Neural cell (in vitro differentiated cells): ENCODE measurements around the gene HRH1.

Experiments used
- EP300 ChIP-seq: fragments of 450-650 bp; conservative IDR thresholded peaks from 2 replicates; pipeline ENCODE4 v1.6.1; 2014; ENCODE audit warnings: antibody characterized with exemption, mild to moderate bottlenecking, moderate library complexity; ENCODE audit not compliant: poor library complexity, severe bottlenecking
- EZH2 ChIP-seq: fragments of 200-600, 300-800 bp; shearing (Covaris generic), sonication (generic); IDR thresholded peaks from 2 replicates; pipeline ENCODE4 v1.6.1; 2014; ENCODE audit warnings: antibody characterized with exemption, low read length, borderline replicate concordance, mild to moderate bottlenecking; ENCODE audit not compliant: insufficient read depth, poor library complexity, severe bottlenecking
- TAF1 ChIP-seq: IDR thresholded peaks from 2 replicates; pipeline ENCODE4 v1.6.1; 2012; ENCODE audit warnings: low read depth
- TF ChIP-seq, protein P1 (sequence below): fragments of 450-650 bp; IDR thresholded peaks from 2 replicates; pipeline ENCODE4 v1.5.1; 2014; ENCODE audit warnings: antibody characterized with exemption, mild to moderate bottlenecking, moderate library complexity; ENCODE audit not compliant: poor library complexity, severe bottlenecking

DNA sequence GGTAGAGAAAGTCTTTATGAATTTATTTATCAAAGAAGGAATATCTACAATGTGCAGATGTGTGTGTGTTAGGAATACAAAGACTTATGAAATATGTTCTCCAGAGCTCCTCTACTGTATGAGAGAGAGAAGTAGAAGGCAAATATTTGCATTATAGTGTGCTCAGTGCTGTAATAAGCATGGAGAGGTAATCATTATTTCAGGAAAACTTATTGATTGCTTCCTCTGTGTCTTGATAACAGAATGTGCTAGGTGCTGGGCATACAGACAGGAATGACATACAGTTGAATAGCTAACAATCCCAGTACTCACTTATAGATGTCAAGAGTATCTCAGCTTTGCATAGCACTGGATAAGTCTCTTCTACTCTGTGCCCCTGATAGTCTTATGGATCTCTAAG is 148.2 kb downstream of the HRH1 start:
- TF ChIP-seq, protein P1, sequence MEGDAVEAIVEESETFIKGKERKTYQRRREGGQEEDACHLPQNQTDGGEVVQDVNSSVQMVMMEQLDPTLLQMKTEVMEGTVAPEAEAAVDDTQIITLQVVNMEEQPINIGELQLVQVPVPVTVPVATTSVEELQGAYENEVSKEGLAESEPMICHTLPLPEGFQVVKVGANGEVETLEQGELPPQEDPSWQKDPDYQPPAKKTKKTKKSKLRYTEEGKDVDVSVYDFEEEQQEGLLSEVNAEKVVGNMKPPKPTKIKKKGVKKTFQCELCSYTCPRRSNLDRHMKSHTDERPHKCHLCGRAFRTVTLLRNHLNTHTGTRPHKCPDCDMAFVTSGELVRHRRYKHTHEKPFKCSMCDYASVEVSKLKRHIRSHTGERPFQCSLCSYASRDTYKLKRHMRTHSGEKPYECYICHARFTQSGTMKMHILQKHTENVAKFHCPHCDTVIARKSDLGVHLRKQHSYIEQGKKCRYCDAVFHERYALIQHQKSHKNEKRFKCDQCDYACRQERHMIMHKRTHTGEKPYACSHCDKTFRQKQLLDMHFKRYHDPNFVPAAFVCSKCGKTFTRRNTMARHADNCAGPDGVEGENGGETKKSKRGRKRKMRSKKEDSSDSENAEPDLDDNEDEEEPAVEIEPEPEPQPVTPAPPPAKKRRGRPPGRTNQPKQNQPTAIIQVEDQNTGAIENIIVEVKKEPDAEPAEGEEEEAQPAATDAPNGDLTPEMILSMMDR, result no peak
- TF ChIP-seq EZH2, result no peak
- TF ChIP-seq TAF1, result no peak
- TF ChIP-seq EP300, result no peak
